GM18861 (cell line): ENCODE data around the gene LGALS9C.
A peak's percentile ranks its signal among the peaks of the same experiment; 100 is the strongest.
"Not testable (repeated sequence)": the region's sequence is repeated elsewhere in the genome, so short reads cannot be mapped to it uniquely, and the experiment has no call there.

Experiments used
- ATAC-seq: cut with Tn5 transposase; IDR thresholded peaks from one replicate; pipeline ENCODE4 v1.9.1; 2021; ENCODE audit not compliant: unreplicated experiment

The LGALS9C gene

DNA sequence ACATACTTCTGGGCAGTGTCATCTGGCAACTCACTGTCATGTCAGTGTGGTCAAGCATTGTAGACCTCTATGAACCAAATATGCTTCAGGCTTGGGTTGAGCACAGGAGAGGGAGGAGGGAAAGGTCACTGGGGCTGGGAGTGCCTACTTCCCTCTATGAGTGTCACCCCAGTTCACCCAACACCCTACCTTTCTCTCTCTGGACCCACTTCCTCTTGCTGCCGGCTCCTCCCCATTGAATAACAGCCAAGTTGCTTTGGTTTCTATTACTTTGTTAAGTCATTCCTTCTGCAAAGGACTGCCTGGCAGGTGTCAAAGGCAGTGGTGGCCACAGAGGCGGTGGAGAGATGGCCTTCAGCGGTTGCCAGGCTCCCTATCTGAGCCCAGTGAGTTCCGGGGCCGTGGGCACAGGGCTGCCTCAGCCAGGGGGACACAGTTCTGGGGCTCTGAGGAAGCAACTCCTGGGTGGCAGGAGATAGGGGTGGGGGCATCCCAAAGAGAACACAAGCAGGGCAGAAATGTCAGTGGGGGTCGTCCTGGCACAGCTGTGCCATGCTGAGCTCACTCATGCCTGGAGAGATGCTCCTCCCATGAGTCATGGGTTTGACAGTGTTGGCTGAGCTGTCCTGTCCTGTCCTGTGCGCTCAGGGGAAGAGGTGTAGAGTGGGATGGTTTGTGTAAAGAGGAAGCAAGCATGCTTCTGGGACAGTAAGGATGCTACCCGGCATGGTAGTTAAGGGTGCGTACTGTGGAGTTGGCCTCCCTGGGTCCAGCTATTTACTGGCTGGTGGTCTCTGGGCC is at the start of gene LGALS9C:
TSS of gene LGALS9C (plus strand) at position 282 of the 801 bp plus-strand sequence. CDS start at position 348, 66 bp downstream.
- ATAC-seq = peak; percentile 84

GRCh38 chr17:18432206-18432605 is 44.4 kb upstream of the LGALS9C start:
- not testable (repeated sequence) for ATAC-seq

DNA sequence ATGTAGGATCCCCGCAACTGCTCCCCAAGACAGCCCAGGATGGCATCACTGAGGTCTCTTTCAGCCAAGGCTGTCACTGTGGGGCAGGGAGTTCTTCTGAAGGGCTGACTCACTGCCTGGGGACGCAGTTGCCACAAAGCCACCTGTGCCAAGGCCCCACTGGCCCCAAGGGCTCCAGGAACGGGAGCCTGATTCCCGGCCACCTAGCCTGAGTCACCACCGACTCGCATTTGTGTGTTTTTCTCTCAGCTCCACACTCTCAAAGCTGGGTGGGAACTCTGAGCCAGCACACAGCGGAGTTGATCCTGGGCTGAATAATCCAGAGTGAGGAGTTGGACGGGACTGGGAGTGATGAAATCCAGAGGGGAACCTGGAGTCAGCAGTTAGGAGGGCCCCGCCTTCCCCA is 37.1 kb upstream of the LGALS9C start:
- not testable (repeated sequence) for ATAC-seq

DNA sequence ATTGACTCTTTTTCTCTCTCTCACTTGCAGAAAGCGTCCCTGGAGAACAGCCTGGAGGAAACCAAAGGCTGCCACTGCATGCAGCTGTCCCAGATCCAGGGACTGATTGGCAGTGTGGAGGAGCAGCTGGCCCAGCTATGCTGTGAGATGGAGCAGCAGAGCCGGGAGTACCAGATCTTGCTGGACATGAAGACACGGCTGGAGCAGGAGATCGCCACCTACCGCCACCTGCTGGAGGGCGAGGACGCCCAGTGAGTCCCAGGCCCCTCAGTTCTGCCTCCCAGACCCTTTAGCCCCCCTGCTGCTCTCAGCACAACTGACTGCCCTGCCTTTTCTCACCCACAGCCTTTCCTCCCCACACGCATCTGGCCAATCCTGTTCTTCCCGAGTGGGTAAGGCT is 34.5 kb upstream of the LGALS9C start:
- not testable (repeated sequence) for ATAC-seq

GRCh38 chr17:18442532-18442931 is 34.1 kb upstream of the LGALS9C start:
- not testable (repeated sequence) for ATAC-seq

GRCh38 chr17:18447476-18448205 is 28.9 kb upstream of the LGALS9C start:
- ATAC-seq = not testable (repeated sequence)

DNA sequence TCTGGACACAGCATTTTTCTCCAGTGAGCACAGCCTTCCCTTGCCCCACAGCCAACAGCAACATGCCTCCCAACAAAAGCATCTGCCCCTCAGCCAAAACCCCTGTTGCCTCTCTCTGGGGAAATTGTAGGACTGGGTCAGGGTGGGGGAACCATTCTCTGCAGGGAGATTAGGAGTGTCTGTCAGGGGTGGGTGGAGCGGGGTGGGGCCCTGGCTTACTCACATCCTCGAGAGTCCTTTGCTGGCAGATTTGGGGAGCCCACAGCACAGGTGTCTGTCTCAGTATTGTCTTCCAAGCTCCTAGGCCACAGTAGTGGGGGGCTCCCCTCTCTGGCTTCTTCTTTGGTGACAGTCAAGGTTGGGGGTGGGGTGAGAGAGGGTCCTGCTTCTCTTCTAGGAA is 28.3 kb upstream of the LGALS9C start:
- ATAC-seq = not testable (repeated sequence)

GRCh38 chr17:18449833-18450232 is 26.8 kb upstream of the LGALS9C start:
- ATAC-seq = not testable (repeated sequence)

- ATAC-seq = not testable (repeated sequence)
These were observed 25.6 kb upstream of the LGALS9C start for GRCh38 chr17:18450998-18451397.

DNA sequence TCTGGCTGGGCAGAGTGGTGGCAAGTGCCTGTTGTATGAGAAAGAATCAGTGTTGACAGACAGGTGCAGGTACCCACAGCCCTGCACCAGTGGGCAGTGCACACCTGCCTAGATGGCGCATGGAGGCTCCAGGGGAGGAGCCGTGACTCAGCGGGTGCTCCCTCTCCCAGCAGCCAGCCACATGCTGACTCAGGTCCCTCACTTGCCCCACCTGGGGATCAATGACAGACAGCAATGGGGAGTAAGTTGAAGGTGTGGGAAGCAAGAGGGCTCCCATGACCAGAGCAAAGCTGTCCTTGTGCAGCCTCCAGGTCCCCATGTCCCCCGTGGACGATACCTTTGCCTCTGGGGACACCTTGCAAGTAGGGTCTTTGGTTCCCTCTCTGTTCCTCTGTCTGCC is 24.6 kb upstream of the LGALS9C start:
- ATAC-seq = not testable (repeated sequence)

DNA sequence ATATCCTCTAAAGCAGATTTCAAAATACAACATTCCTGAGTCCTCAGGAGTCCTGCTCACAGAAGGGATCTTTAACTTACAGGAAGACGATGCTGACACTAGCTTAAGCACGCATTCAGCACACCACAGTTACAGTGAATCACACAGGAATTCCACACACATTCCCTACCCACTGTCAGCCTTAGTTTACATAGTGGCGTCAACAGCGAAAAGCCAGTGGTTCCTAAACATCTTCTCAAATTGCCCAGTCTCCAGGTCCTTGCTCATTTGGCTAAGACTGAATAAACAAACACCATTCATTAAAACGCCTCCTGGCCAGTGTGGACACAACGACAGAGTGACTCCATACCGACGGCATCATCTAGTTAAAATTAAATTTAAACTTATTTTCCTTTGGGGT is 17.6 kb upstream of the LGALS9C start:
- not testable (repeated sequence) for ATAC-seq

DNA sequence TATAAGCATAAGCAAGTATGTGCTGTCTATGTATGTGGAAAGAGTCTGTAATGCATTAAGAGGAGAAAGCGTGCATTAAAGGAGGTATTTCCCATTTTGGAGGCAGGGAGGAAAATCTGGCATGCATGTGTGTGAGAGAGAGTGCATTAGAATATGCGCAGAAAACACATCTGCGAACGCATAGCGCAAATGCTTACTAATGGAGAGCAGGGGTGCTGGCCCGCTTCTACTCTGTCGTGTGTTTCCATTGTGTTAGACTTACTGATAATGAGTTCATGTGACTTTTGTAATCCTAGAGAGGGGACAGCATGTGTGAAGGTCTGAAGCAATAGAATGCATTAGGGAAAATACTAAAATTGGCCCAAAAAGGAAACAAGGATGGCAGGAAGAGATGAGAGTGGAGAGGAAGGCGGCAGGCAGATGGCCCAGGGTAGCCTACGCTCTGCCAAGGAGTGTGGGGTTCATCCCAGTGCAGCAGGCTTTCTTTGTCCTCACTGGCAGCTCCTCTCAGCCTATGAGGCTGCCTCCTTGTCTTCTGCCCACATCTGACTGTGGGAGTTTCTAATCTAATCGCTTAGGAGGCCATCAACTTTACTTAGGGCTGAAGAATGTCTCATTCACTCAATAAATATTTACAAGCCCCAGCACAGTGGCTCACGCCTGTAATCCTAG is 12.6 kb upstream of the LGALS9C start:
- not testable (repeated sequence) for ATAC-seq

DNA sequence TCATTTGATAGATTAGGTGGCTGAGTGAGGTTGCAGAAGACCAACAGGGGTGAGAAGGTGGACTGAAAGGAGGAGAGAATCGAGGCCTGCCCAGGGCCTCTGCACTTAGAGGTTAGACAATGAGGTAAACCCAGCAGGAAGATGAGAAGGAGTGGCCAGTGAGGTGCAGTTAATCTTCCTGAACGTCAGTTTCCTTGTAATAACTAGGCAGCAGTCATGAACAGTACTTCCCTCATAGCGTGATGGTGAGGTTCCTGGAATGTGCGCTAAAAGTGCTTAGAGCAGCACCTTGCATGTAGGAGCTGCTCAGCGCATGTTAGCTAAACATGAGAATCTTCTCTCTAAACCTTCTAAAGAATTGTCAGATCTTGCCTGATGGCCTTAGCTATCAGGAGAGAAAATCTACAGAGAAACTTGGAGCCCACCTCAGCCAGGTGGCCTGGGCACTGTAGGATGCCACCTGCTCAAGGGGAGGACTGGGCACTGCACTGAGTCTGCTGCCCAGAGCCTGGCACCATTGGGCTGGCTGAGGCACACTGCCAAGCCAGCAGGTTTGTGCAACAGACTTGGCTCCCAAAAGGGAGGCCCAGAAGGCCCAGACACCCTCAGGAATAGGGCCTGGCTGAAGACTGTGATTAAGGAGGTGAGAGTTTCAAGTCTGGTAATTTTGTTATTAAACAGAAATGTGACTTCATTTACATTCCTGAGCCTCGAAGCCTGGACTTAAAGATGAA is 10.2 kb upstream of the LGALS9C start:
- not testable (repeated sequence) for ATAC-seq

DNA sequence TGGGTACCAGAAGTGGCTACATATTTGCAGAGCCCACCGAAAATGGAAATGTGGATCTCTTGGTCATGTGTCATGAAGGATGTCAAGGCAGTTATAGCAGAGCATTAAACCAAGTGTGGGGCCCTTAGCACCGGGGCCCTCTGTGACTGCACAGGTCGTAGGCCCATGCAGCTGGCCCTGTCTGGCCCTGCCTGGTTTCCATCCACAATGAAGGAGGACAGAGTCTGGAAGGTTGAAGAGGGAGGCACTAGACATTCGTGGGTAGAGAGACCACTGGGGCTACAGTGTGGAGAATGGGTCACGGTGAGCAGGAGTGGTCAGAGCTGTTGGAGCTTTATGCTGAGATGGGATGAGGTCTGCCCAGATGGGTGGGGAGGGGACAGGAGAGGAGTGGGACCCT is 9.6 kb upstream of the LGALS9C start:
- not testable (repeated sequence) for ATAC-seq

DNA sequence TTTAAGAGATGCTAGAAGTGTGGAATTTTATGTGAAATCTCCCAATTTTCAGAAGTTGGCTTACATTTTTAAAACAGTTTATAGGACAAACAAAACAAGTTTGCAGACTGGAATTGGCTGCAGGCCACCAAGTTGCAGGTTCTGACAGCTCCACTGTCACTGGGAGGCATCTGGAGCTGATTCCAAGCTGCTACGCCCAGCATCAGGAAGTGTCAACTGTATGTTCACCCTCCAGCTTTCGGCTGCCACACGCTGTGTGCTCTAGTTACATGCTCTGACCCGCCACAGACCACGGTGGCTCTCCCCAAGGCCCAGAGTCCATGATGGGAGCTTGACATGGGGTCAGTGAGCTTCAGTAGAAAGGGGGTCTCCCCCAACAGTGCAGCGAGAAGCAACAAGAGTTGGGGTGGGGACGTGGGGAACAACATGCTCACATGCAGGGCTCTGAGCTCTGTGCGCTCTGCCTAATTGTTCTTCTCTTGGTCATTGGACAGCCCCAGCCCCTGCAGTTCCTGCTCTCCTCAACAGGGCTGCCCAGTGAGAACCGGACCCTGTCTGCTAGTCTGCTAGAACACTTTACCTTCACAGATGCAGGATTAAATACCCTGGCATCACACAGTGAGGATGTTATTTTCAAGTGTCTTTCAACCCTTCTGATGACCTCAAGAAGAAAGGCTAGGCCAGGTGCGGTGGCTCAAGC is 8.0 kb upstream of the LGALS9C start:
- ATAC-seq = not testable (repeated sequence)

- not testable (repeated sequence) for ATAC-seq
These were observed 6.8 kb upstream of the LGALS9C start for GRCh38 chr17:18469837-18470236.

DNA sequence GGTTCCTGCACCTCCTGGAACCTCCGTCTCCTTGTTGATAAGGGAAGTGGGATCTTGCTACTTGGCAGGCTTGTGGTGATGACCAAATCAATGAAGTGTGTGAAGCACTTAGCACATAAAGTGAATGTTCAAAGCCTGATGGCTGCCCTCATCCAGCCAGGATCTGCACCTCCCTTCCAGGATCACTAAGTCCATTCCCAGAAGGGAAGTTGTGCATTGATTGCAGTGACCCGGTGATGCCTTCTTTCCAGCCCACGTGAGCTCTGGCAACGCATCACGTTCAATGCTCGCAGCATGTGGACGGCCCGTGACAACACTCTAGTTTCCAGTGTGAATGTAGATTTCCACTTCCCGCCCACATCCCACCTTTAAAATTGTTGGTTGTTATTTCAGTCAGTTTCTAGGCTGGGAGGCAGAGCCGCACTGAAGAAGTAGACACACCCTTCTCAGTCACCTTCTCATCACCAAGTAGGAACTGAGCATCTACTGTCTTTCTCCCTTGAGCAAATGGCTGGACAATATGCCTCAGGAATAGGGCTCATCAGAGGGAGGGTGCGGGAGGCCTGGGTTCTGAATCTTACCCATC is 6.2 kb upstream of the LGALS9C start:
- not testable (repeated sequence) for ATAC-seq

- not testable (repeated sequence) for ATAC-seq
These were observed 2.6 kb upstream of the LGALS9C start for GRCh38 chr17:18473967-18474366.

- ATAC-seq = not testable (repeated sequence)
These were observed 1.8 kb upstream of the LGALS9C start for GRCh38 chr17:18474754-18475153.

DNA sequence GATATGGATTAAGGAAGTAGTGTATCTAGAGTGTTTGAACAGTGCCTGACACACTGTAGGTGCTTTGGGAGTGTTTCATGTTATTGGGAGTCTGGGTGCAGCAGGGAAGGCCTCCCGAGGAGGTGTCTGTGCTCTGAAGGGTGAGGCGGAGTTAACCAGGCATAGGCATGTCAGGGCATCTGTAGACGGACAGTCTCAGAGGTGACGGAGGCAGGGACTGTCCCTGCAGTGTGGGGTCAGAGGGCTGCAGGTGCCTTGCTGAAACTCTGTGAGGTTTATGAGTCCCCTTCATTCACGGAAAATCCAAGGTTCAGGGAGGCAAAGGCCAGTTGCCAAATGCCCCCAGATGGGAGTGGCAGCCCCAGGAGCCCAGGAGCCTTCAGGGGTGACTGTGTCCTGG is 778 bp downstream of the LGALS9C start:
- not testable (repeated sequence) for ATAC-seq
